ENCODE data around the gene CRYL1. TPM values are rescaled to one million over a fixed set of nuclear protein-coding genes. Genes with fewer than 3 reads are reported as not detected.

Gene CRYL1
- total RNA-seq, 2 experiments from 2014 or later, result 17.5 to 18.2 TPM

DNA sequence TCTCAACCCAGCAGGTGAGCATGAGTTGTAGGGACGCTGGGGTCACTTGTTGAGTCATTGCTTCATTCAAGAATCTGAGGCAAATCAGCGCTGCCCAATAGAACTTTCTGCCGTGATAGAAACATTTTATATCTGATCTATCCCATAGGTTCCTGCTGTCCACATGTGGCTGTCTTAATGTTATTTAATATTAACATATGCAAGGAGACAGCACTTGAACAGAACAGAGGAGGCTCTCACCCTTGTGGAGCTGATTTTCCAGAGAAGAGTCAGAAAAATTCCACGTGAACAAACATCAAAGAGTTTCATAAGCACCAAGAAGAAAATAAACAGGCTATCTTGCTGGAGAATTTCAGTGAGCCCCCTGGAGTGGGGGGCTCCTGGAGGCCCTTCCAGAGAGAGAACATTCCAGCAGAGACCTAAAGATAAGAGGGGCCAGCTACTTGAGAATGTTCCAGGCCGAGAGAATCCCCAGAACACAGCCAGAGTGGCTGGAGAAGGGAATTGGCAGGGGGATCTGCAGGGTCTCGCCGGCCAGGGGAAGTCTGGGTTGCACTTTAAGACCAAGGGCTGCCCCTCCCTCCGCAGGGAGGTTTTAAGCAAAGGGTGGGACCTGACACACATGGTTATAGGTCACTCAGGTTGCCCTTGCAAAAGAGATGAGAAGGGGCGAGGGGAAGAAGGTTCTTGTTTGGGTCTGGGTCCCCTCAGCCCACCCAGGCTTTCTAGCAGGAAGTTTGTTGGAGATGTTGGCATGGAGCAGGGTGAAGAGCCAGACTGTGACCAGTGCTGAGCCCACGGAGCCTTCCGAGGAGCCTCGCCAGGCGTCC lies 135.7 kb downstream of the CRYL1 start:
- ChIA-PET POLR2A (no interaction called here), CTCF (no interaction called here)
- Mint-ChIP-seq H3K4me1 (ENCODE audit: low read depth) (peaks cover 8% of the 10 kb centered on the region), H3K36me3 (no peaks in the 10 kb centered on the region), H3K27ac (no peak overlapping the region), H3K27me3 (no peaks in the 10 kb centered on the region), H3K4me3 (no peak overlapping the region), H3K9me3 (peaks cover 3% of the 10 kb centered on the region)
- intact Hi-C loops (cut with micrococcal nuclease), result no loop called here
- DNase-seq, result no peak

DNA sequence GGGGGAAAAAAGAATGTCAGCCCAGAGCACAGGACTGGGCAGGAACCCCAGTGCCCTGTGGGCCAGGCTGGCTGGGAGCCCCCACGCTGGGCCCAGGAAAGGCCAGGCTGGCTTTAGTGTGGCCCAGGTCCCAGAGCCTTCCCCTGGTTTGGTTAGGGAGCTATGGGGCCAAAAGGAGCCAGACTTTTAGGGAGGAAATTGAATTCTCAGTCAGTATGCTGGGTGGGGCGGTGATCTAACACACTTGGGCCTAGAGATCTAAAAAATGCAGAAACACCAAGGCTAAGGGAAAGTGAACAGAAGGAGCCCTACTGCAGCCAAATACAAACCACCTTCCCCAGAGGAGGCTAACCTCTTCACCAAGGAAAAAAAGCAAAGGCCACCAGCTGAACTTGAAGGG lies 137.5 kb downstream of the CRYL1 start:
- CTCF ChIA-PET, result no interaction called here
- POLR2A ChIA-PET, result no interaction called here
- intact Hi-C loops (cut with micrococcal nuclease), result no loop called here
- peaks cover 3% of the 10 kb centered on the region for H3K9me3 Mint-ChIP-seq
- H3K4me1 Mint-ChIP-seq (ENCODE audit: low read depth), result peaks cover 8% of the 10 kb centered on the region
- no peak overlapping the region for H3K4me3 Mint-ChIP-seq
- no peak for DNase-seq
- H3K36me3 Mint-ChIP-seq, result no peaks in the 10 kb centered on the region
- no peak overlapping the region for H3K27ac Mint-ChIP-seq
- no peaks in the 10 kb centered on the region for H3K27me3 Mint-ChIP-seq

DNA sequence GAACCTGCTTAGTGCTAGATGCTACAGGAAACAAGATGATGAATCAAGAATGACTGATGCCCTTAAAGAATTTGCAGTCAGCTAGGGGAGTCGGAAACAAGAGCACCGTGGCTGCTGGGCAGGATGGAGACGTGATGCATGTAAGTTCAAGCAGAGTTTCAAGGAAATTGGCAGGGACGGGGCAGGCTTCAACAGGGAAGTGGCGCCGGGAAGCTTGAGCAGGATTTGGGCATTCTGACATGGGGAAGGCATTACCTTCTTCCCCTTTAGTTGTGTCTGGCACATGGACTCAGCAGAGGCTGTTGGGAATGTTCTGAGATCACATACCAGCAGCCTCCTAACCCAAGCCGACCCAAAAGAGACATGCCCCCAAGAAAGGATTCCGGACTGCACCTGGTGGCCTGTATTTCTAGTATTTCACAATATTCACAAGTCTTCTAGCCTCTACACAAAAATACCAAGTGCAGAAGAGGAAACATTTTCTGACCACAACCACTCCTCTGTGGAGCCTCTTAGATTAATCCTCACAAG lies 138.2 kb downstream of the CRYL1 start:
- Mint-ChIP-seq H3K36me3 (no peaks in the 10 kb centered on the region), H3K9me3 (peaks cover 3% of the 10 kb centered on the region), H3K27ac (no peak overlapping the region), H3K27me3 (no peaks in the 10 kb centered on the region), H3K4me1 (ENCODE audit: low read depth) (peaks cover 8% of the 10 kb centered on the region), H3K4me3 (no peak overlapping the region)
- ChIA-PET CTCF (interaction anchor here (0.7 kb wide), 1 partner anchor 39 kb away, joined by 3 read pairs; no protein-coding TSS in a partner anchor), POLR2A (no interaction called here)
- intact Hi-C loops (cut with micrococcal nuclease), result no loop called here
- no peak for DNase-seq

DNA sequence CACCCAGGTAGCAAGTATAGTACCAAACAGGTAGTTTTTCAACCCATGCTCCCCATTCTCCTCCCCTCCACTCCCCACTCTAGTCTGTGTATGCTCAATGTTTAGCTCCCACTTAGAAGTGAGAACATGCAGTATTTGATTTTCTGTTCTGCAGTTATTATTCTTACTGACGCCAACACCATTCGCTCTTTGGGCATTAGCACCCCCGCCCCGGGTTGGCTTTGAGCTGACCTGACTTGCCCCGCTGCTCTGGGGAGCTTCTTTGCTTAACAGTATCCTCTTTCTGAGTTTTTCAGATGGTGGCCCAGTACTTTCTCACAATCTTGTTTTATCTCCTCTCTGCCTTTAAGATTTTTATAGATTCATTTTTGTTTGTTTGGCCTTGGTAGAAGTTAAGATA lies 138.7 kb downstream of the CRYL1 start:
- DNase-seq, result no peak
- Mint-ChIP-seq H3K9me3 (peaks cover 3% of the 10 kb centered on the region), H3K4me1 (ENCODE audit: low read depth) (peaks cover 8% of the 10 kb centered on the region), H3K27me3 (no peaks in the 10 kb centered on the region), H3K4me3 (no peak overlapping the region), H3K36me3 (no peaks in the 10 kb centered on the region), H3K27ac (no peak overlapping the region)
- ChIA-PET POLR2A (no interaction called here), CTCF (interaction anchor here (0.7 kb wide), 1 partner anchor 39 kb away, joined by 3 read pairs; no protein-coding TSS in a partner anchor)
- intact Hi-C loops (cut with micrococcal nuclease), result no loop called here

DNA sequence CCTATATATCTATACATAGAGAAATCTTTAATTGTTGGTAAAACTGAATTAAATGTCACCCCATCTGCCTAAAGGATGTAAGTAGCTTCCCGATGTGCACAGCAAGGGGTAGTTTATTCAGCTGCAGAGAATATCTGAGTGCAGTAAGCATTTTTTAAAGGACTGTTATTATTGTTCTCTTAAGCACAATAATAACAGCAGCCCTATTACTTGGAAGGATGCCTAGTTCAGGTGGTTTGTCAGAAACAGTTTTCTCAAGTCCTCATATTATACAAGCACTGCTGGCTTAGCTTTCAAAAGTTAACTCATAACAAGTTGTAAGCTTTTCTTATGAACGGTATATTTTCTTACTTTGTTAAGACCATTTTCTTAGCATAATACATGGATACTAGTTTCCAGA lies 142.6 kb downstream of the CRYL1 start:
- intact Hi-C loops (cut with micrococcal nuclease), result no loop called here
- DNase-seq, result no peak
- H3K9me3 Mint-ChIP-seq, result peaks cover 3% of the 10 kb centered on the region
- POLR2A ChIA-PET, result no interaction called here
- H3K27me3 Mint-ChIP-seq, result no peaks in the 10 kb centered on the region
- no peak overlapping the region for H3K4me3 Mint-ChIP-seq
- CTCF ChIA-PET, result interaction anchor here (0.9 kb wide), 1 partner anchor 41 kb away, joined by 3 read pairs; no protein-coding TSS in a partner anchor
- H3K27ac Mint-ChIP-seq, result no peak overlapping the region
- H3K4me1 Mint-ChIP-seq (ENCODE audit: low read depth), result peaks cover 6% of the 10 kb centered on the region
- H3K36me3 Mint-ChIP-seq, result no peaks in the 10 kb centered on the region

DNA sequence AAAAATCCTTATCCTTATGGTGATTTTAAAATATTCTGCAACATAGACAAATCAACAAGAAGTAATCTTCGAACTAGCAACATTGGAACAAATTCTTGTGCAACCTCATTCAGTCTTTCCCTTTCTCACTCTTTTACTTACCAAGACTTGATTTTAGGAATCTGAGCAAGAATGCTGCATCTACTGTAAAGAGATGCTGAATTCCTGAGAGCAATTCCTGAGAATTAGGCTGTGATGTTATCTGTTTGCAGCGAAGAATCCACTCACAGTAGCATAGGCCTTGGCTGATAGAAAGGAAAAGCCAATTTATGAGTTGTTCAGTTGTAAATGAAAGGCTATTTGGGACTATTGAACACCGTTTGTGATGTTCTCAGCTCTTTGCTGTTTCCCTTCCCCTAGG lies 144.3 kb downstream of the CRYL1 start:
- DNase-seq, result no peak
- Mint-ChIP-seq H3K9me3 (no peaks in the 10 kb centered on the region), H3K36me3 (no peaks in the 10 kb centered on the region), H3K4me3 (no peak overlapping the region), H3K27me3 (no peaks in the 10 kb centered on the region), H3K27ac (no peak overlapping the region), H3K4me1 (ENCODE audit: low read depth) (no peaks in the 10 kb centered on the region)
- POLR2A ChIA-PET, result no interaction called here
- CTCF ChIA-PET, result no interaction called here
- intact Hi-C loops (cut with micrococcal nuclease), result no loop called here

DNA sequence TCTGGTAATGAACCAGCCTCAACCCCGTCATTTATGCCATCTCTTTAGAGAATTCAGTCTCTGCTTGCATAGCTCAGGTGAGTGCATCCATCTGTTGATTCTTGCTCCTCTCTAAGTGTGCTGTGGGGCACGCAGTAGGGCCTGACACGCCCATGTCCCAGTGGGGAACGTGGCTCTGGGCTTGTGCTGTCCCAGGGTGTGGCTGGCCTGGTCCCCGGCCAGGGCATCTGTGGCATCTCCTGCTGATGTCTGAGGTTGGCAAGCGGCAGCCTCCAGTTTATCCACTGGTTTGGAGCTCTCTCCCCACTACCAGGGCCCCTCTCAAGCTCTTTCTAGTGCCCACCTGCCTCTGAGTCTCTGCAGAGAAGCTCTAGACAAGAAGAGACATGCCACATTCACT lies 146.9 kb downstream of the CRYL1 start:
- H3K9me3 Mint-ChIP-seq, result no peaks in the 10 kb centered on the region
- no peak overlapping the region for H3K27ac Mint-ChIP-seq
- peaks cover 2% of the 10 kb centered on the region for H3K27me3 Mint-ChIP-seq
- H3K36me3 Mint-ChIP-seq, result no peaks in the 10 kb centered on the region
- CTCF ChIA-PET, result no interaction called here
- DNase-seq, result no peak
- no peaks in the 10 kb centered on the region for H3K4me1 Mint-ChIP-seq (ENCODE audit: low read depth)
- intact Hi-C loops (cut with micrococcal nuclease), result no loop called here
- POLR2A ChIA-PET, result no interaction called here
- no peak overlapping the region for H3K4me3 Mint-ChIP-seq

DNA sequence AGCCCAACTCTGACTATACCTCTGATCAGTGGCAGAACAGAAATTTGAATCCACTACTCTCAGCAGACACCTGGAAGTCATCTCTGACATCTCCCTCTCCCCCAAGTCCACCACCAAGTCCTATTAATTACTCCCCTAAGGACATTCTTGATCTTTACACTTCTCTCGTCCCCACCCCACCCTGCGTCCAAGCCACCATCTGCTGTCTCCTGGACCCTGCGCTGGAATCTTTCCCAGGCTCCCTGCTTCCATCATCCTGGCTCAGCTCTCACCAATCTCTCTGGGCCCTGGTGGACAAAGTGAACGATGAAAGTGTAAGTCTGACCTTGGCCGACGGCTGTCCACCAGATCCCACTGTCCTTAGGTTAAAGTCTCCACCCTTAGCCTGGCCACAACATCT lies 147.9 kb downstream of the CRYL1 start:
- CTCF ChIA-PET, result no interaction called here
- no peaks in the 10 kb centered on the region for H3K36me3 Mint-ChIP-seq
- no peak overlapping the region for H3K27ac Mint-ChIP-seq

DNA sequence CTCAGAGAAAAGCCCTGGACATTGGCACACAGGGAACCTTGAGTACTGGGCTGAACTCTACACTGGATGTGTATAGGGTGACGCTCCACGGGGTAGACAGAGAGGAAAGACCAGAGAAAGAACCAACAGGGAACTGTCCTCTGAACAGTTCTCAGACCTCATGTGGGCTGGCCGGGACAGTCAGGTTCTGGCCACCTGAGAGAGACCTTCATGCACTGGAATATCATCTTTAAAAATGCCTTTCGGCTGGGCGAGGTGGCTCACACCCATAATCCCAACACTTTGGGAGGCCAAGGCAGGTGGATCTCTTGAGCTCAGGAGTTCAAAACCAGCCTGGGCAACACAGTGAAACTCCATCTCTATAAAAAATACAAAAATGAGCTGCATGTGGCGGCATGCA lies 149.8 kb downstream of the CRYL1 start:
- Mint-ChIP-seq H3K27me3 (peaks cover 8% of the 10 kb centered on the region), H3K36me3 (no peaks in the 10 kb centered on the region), H3K27ac (no peak overlapping the region), H3K9me3 (no peaks in the 10 kb centered on the region), H3K4me1 (ENCODE audit: low read depth) (peaks cover 2% of the 10 kb centered on the region), H3K4me3 (no peak overlapping the region)
- intact Hi-C loops (cut with micrococcal nuclease), result no loop called here
- POLR2A ChIA-PET, result no interaction called here
- CTCF ChIA-PET, result no interaction called here
- no peak for DNase-seq

More for the DNA sequence above, 147.9 kb downstream of the CRYL1 start:
- Mint-ChIP-seq H3K4me3 (no peak overlapping the region), H3K4me1 (ENCODE audit: low read depth) (no peaks in the 10 kb centered on the region), H3K9me3 (no peaks in the 10 kb centered on the region), H3K27me3 (peaks cover 3% of the 10 kb centered on the region)
- DNase-seq, result no peak
- intact Hi-C loops (cut with micrococcal nuclease), result no loop called here
- POLR2A ChIA-PET, result no interaction called here

DNA sequence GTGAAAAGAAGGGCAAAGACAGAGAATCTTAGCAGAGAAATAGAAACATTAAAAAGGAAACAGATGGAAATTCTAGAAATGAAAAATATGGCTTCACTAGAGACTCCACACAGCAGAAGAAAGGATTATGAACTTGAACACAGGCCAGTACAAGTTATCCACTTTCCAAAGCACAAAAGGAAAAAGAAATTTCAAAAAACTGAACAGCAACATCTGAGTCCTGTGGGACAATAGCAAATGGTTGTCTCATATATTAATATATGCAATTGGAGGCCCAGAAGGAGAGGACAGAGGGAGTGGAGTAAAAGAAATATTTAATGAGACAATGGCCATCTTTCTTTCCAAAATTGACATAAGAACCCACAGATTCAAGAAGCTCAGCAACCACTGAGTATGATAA lies 151.8 kb downstream of the CRYL1 start:
- ChIA-PET POLR2A (no interaction called here), CTCF (no interaction called here)
- Mint-ChIP-seq H3K27ac (no peak overlapping the region), H3K27me3 (peaks cover 13% of the 10 kb centered on the region), H3K4me1 (ENCODE audit: low read depth) (peaks cover 8% of the 10 kb centered on the region), H3K36me3 (no peaks in the 10 kb centered on the region), H3K4me3 (no peak overlapping the region), H3K9me3 (no peaks in the 10 kb centered on the region)
- DNase-seq, result no peak
- intact Hi-C loops (cut with micrococcal nuclease), result no loop called here

DNA sequence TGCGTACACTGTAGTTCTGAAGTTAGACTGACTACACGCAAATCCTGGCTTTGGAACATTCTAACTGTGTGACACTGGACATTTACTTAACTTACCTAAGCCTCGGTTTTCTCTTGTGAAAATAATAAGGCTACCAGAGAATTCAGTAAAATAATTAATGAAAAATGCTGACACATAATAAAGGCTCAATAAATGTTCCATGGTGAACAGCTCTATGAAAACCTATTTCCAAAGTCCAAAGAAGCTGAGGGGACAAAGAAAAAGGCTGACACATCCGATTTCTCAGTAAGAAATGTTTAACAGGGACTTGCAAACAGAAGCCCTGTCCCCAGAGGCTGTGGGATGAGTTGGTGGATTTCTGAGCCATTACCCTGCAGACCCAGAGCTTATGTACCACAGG lies 153.8 kb downstream of the CRYL1 start:
- intact Hi-C loops (cut with micrococcal nuclease), result no loop called here
- Mint-ChIP-seq H3K27ac (no peak overlapping the region), H3K9me3 (no peaks in the 10 kb centered on the region), H3K4me1 (ENCODE audit: low read depth) (peaks cover 8% of the 10 kb centered on the region), H3K27me3 (peaks cover 14% of the 10 kb centered on the region), H3K4me3 (no peak overlapping the region), H3K36me3 (no peaks in the 10 kb centered on the region)
- DNase-seq, result no peak
- POLR2A ChIA-PET, result no interaction called here
- CTCF ChIA-PET, result no interaction called here

DNA sequence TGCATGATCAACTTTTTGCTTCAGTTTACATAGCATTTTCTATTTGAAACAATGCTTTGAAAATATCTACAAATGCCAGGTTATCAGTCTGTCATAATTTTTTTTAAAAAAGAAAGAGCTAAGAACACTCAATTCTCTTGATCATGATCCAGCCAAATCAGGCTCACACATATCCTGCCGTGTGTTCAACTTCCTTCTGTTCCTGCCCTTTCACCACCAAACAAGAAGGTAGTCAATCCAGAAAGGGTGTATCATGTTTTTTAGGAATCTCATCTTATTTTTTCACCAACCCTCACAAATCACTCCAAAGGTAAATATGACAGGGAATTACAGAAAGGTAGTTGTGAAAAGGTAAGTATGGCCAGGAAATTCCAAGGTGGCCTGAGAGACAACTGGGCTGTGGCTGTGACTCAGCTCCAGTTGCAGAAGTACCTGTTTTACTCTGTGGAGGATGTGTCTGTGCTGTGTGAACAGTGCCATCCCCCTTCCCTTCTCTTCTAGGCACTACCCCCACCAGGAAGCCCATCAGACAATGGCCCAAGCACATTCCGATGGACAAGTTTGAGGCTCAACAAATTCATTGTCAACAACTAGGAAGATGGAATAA lies 154.7 kb downstream of the CRYL1 start:
- no peak overlapping the region for H3K27ac Mint-ChIP-seq
- POLR2A ChIA-PET, result no interaction called here

More for the DNA sequence above, 154.7 kb downstream of the CRYL1 start:
- DNase-seq, result no peak
- Mint-ChIP-seq H3K4me1 (ENCODE audit: low read depth) (peaks cover 8% of the 10 kb centered on the region), H3K4me3 (no peak overlapping the region), H3K9me3 (no peaks in the 10 kb centered on the region), H3K36me3 (no peaks in the 10 kb centered on the region), H3K27me3 (peaks cover 14% of the 10 kb centered on the region)
- CTCF ChIA-PET, result interaction anchor here (1.1 kb wide), 1 partner anchor 42 kb away, joined by 4 read pairs; no protein-coding TSS in a partner anchor
- intact Hi-C loops (cut with micrococcal nuclease), result no loop called here
